Stimulated activated CD8-positive, alpha-beta memory T cell treated with anti-CD3 and anti-CD28 coated beads, Interleukin-4, amount 100 ng/mL, for 4 hours (primary cell): ENCODE measurements around the gene MYH13.

ENCODE experiments used
- DNase-seq, 2 donors: peaks; one replicate each; pipeline ENCODE4 v3.0.0-alpha.2; 2020; ENCODE audit warnings: low read depth in 2 of 2, low spot score in 1 of 2

The MYH13 gene

DNA sequence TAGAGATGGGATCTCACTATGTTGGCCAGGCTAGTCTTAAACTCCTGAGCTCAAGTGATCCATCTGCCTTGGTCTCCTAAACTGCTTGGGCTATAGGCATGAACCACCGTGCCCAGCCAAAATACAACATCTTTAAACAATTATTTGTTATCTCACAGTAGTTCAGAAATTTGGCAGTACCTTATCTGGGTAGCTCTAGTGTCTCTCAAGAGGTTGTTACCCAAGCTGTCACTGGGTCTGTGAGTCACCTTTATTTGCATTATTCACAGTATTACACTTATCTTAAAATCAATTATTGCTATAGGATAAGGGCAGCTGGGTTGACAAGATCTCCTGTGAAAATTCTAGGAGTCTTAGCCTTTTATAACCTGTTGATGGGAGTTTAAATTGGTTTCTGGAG is 110.4 kb downstream of the MYH13 start:
- DNase-seq = no peak

DNA sequence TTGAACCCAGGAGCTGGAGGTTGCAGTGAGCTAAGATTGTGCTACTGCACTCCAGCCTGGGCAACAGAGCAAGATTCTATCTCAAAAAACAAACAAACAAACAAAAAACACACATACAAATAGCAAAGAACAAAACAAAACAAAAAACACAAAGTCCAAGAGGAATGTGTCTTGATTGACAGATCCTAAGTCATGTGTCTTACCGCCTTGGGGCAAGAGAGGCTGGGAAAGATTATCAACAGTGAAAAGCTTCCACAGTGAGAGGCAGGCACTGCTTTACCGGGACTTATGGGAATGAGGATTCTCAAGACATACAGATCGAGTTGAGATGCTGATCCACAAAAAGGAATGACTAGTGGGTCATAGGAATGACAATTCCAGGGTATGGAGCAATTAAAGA is 111.7 kb downstream of the MYH13 start:
- no peak for DNase-seq

DNA sequence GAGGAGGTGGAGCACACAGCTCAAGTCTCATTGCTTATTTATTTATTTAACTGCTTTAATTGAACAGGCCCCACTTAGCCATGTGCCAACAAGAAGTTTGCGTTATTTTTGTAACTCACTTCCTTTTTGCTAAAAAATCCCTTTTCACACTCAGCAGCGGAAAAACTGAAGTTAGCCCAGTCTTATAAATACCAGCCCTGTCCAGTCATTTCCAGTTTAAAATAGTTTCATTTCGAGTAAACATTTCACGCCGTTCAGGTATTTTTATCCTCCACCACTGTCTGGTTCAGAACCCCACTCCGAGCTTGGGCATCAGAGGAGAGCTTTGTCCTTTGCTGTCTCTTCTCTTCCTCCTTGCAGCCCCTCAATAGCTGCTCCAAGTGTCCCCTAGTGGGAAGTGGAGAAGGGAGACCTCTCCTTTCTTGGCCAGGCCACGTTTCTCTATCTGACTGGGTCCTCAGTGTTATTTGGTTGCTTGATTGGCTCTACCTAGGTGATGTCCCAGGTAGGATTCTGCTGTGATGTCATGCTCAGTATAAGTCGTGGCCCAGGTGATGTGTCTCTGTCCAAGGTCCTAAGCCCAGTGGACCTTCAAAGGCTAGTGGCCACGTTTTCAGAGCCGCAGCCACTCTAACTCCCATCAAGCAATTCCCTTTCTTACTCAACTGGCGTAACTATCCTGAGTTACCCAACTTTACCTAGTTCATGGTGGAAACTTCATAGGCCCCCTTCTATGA is 121.4 kb downstream of the MYH13 start:
- no peak for DNase-seq
